ENCODE data around the gene TMEM132D.

The TMEM132D gene

GRCh38 chr12:129827102-129827865 is 76.5 kb downstream of the TMEM132D start:
- no peak for DNase-seq
- Mint-ChIP-seq H3K36me3 (ENCODE audit: low read depth) (no peaks in the 10 kb centered on the region), H3K27me3 (ENCODE audit: low read depth, poor library complexity) (peaks cover 4% of the 10 kb centered on the region), H3K27ac (no peak overlapping the region), H3K4me1 (peaks cover 8% of the 10 kb centered on the region), H3K9me3 (peaks cover 14% of the 10 kb centered on the region), H3K4me3 (no peak overlapping the region)
- TF ChIP-seq CTCF (IDR thresholded peaks at IDR 0.05) = no peak

DNA sequence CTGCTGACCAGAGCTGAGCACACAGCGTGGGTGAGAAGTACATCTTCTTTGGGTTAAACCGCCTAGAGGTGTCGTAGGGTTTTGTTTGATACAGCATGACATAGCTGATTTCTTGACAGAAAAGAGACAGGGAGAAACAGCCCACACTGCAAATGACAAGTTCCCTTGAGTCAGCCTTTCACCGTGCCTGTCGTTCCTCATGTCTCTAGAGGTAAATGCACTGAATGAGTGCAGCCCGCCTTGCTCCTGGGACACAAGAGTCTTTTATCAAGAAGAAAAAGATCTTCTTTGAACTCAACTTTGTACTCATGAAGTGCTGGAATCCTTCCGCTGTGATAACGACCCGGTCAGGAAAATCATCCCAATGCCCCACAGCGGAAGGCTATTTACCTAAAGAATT is 77.6 kb downstream of the TMEM132D start:
- Mint-ChIP-seq H3K27ac (no peak overlapping the region), H3K4me3 (no peak overlapping the region), H3K27me3 (ENCODE audit: low read depth, poor library complexity) (peaks cover 4% of the 10 kb centered on the region), H3K4me1 (peaks cover 6% of the 10 kb centered on the region), H3K36me3 (ENCODE audit: low read depth) (no peaks in the 10 kb centered on the region), H3K9me3 (peaks cover 14% of the 10 kb centered on the region)
- no peak for TF ChIP-seq CTCF (IDR thresholded peaks at IDR 0.05)
- DNase-seq = no peak

DNA sequence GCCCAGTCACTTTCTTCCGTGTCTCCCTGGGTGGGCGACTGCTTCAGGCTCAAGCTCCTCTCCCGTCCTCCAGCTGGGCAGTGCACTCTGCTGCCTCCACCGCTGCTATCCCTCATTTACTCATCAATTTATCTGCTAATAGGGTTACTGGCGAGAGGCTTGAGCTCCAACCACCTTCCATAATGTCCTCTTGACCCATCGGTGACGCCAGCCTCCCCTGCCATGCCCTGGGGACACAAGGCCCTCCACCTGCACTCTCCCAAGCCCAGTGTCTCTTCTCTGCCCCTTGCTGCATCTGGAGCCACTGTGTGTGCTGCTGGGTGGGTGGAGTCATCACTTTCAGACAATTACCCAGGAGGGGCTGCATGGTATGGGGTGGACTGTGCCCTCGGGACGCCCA is 78.5 kb downstream of the TMEM132D start:
- Mint-ChIP-seq H3K9me3 (peaks cover 14% of the 10 kb centered on the region), H3K27ac (no peak overlapping the region), H3K36me3 (ENCODE audit: low read depth) (no peaks in the 10 kb centered on the region), H3K4me1 (no peaks in the 10 kb centered on the region), H3K4me3 (no peak overlapping the region), H3K27me3 (ENCODE audit: low read depth, poor library complexity) (peaks cover 4% of the 10 kb centered on the region)
- TF ChIP-seq CTCF (IDR thresholded peaks at IDR 0.05) = no peak
- DNase-seq = no peak

DNA sequence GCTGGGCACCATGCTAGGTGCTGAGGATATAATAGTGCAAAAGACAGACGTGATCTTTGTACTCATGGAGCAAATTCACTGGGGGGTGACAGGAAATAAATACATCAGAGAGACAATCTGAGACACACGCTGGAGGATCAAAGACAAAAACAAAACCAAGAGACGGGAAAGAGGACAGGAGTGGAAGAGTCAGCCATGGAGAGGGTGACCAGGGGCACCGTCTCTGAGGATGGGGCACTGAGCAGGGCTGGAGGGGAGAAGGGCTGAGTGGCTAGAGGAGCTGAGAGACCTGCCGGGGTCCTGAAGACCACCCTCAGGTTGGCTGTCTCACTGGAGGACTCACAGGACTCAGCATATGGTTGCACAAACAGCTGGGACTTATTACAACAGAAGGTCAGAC is 81.9 kb downstream of the TMEM132D start:
- no peak for TF ChIP-seq CTCF (IDR thresholded peaks at IDR 0.05)
- Mint-ChIP-seq H3K4me3 (no peak overlapping the region), H3K36me3 (ENCODE audit: low read depth) (no peaks in the 10 kb centered on the region), H3K27ac (no peak overlapping the region), H3K27me3 (ENCODE audit: low read depth, poor library complexity) (peaks cover 4% of the 10 kb centered on the region), H3K9me3 (peaks cover 7% of the 10 kb centered on the region), H3K4me1 (no peaks in the 10 kb centered on the region)
- no peak for DNase-seq

DNA sequence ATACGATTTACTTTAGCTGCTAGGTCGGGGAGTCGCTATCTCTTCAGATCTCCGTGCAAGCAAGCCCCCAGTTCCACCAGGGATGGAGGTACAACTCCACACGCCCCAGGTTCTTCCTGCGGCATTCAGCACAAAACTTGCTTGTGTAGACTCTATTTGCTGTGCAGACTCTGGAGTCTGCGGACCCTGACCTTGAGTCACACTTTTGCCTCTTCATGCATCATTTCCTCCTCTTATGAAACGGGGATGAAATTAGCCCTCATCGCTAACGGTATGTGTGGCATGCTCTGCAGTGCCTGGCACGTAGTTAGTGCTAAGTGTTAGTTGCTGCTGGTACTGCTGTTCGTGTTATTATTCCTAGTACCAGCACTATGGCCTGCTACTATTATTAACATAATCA is 84.4 kb downstream of the TMEM132D start:
- H3K36me3 Mint-ChIP-seq (ENCODE audit: low read depth) = no peaks in the 10 kb centered on the region
- H3K9me3 Mint-ChIP-seq = peaks cover 7% of the 10 kb centered on the region
- no peak overlapping the region for H3K27ac Mint-ChIP-seq
- no peak for DNase-seq
- no peak overlapping the region for H3K4me3 Mint-ChIP-seq
- H3K27me3 Mint-ChIP-seq (ENCODE audit: low read depth, poor library complexity) = peaks cover 5% of the 10 kb centered on the region
- no peak for TF ChIP-seq CTCF (IDR thresholded peaks at IDR 0.05)
- peaks cover 5% of the 10 kb centered on the region for H3K4me1 Mint-ChIP-seq

DNA sequence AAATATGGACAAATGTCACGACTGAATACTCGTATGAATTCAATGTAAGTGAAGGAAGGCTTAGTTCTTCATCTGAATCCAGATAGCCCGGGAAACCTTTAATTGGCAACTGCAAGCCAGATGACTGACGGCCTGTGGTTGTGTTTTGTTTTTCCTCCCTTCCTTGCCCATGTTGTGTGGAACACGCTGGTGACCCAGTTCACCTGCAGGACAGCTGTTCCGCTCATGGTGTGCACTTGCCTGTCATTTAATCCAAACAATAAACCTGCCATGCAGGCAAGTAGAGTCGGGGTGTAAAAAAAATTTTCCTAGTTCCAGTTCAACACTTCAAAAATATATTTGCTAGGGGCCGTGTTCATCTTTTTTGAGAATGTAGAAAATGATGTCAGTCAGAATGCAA is 88.0 kb downstream of the TMEM132D start:
- no peak for TF ChIP-seq CTCF (IDR thresholded peaks at IDR 0.05)
- H3K36me3 Mint-ChIP-seq (ENCODE audit: low read depth) = no peaks in the 10 kb centered on the region
- no peak for DNase-seq
- peaks cover 5% of the 10 kb centered on the region for H3K27me3 Mint-ChIP-seq (ENCODE audit: low read depth, poor library complexity)
- no peak overlapping the region for H3K27ac Mint-ChIP-seq
- no peaks in the 10 kb centered on the region for H3K9me3 Mint-ChIP-seq
- H3K4me1 Mint-ChIP-seq = peaks cover 5% of the 10 kb centered on the region
- no peak overlapping the region for H3K4me3 Mint-ChIP-seq

Measured in nephron progenitor cell (in vitro differentiated cells).